NCI-H510A (cell line): ENCODE data around the gene SMIM24.
"Not testable (repeated sequence)": the region's sequence is repeated elsewhere in the genome, so short reads cannot be mapped to it uniquely, and the experiment has no call there.

Source experiments
- DNase-seq: peaks from one replicate; lab custom pipeline; 2025; lab: John Stamatoyannopoulos, UW

Gene SMIM24

DNA sequence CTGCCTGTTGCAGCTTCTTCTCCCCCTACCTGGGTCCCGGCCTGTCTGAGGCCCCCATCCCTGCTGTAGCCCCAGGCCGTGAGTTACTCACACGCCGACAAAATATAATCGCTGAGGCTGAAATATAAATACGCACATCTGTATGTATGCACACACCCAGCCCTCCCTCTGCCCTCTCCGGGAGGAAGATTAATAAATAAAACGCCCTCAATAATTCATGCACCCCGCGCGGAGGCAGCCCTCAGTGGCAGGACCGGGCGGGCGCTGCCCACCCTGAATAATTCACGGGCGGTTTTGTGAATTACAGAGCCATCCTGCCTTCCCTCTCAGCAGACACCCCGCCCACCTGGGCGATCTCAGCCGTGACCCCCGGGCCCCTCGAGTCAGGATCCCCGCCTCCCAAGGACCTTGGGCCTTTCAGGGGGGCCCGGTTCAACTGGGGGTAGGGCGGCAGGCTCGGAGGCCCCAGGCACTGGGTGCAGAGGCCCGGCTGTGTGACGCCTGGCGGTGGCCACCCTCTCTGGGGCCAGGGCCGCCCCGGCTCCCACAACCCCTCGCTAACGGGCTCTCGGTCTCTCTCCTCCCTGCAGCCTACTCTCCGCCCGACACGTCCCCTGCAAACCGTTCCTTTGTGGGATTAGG is 24.2 kb downstream of the SMIM24 start:
- no peak for DNase-seq

- DNase-seq = no peak
Observed at GRCh38 chr19:3455393-3455955, 24.9 kb downstream of the SMIM24 start.

DNA sequence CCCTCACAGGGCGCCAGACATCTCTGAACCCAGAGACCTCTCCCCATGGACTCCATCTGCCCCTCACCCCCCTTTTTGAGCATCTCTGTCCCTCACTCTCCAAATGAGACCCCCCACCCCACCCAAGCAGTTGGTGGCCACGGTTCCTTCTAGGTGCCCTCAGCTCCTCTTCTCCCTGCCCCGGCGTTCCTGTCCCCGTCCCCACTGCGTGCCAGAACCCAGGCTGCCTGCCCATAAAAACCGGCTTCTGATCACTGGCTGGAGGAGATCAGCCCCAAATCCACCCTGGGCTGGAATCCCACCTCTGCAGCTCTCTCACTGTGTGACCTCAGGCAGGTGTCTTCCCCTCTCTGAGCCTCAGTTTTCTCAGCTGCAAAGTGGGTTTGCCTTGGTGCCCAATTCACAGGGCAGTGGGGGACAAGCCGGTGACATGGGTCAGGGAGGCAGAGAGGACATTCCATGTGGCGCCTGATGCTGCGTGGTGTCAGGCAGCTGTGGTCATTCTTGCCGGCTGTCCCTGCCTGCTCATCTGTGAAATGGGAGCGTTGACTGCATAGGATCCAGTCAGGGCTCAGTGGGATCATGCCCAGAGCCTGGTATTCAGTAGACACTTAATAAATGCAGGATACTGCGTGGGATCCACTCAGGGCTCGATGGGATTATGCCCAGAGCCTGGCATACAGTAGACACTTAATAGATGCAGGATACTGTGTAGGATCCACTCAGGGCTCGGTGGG is 25.5 kb downstream of the SMIM24 start:
- DNase-seq = no peak

GRCh38 chr19:3453840-3454239 is 26.5 kb downstream of the SMIM24 start:
- no peak for DNase-seq

- DNase-seq = not testable (repeated sequence)
Observed at GRCh38 chr19:3452942-3453214, 27.4 kb downstream of the SMIM24 start.

GRCh38 chr19:3452171-3452941 is 28.0 kb downstream of the SMIM24 start:
- no peak for DNase-seq

DNA sequence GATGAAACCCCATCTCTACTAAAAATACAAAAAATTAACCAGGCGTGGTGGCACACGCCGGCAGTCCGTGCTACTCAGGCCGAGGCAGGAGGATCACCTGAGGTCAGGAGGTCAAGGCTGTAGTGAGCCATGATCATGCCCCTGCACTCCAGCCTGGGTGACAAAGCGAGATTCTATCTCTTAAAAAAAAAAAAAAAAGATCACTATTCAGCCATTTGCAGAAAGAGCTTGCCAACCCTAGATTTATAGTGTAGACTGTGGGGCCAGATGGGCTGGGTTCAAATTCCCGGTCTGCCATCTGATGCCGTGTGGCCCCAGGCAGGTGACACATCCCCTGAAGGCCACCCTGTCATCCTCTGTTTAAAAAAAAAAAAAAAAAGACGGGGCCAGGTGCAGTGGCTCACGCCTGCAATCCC is 28.9 kb downstream of the SMIM24 start:
- DNase-seq = no peak

DNA sequence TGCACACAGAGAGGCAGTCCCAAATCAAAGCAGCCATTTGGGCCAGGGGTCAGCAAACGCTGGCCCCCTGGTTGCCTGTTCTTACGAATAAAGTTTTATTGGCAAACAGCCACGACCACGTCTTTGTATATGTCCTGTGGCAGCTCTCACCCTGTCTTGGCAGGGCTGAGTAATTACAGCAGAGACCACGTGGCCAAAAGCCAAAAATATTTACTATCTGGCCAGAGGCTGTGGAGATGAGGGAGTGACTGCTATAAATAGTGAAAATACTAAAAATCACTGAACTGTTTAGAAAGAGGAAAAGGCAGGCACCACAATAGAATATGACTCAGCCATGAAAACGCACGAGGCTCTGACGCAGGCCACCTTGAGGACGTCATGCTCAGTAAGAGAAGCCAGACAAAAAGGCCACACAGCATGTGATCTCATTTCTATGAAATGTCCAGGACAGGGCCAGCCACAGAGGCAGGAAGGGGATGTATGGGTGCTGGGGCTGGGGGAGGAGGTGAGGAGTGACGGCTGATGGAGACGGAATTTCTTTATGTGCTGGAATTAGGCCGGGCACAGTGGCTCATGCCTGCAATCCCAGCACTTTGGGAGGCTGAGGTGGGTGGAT is 29.4 kb downstream of the SMIM24 start:
- DNase-seq = no peak

GRCh38 chr19:3448616-3449334 is 31.6 kb downstream of the SMIM24 start:
- DNase-seq = no peak

GRCh38 chr19:3446657-3447056 is 33.7 kb downstream of the SMIM24 start:
- DNase-seq = not testable (repeated sequence)

- DNase-seq = no peak
Observed at GRCh38 chr19:3444695-3445234, 35.6 kb downstream of the SMIM24 start.

- no peak for DNase-seq
Observed at GRCh38 chr19:3443840-3444694, 36.3 kb downstream of the SMIM24 start.

GRCh38 chr19:3442487-3443071 is 37.7 kb downstream of the SMIM24 start:
- no peak for DNase-seq

DNA sequence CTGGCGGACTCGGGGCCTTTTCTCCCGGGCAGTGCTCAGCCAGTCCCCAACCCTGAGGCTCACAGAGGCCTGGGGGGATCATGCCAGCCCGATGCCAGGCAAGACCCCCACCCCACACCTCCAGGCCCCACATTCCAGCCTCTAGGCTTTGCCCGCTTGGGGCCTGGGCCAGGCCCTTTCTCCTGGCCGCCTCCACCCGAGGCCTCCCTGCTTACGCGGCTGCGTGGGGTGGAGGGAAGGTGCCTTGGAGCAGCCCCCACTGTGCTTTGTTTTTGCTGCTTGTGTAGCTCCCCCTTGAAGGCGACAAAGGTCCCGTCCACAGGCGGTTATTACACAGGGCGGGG is 38.4 kb downstream of the SMIM24 start:
- no peak for DNase-seq

DNA sequence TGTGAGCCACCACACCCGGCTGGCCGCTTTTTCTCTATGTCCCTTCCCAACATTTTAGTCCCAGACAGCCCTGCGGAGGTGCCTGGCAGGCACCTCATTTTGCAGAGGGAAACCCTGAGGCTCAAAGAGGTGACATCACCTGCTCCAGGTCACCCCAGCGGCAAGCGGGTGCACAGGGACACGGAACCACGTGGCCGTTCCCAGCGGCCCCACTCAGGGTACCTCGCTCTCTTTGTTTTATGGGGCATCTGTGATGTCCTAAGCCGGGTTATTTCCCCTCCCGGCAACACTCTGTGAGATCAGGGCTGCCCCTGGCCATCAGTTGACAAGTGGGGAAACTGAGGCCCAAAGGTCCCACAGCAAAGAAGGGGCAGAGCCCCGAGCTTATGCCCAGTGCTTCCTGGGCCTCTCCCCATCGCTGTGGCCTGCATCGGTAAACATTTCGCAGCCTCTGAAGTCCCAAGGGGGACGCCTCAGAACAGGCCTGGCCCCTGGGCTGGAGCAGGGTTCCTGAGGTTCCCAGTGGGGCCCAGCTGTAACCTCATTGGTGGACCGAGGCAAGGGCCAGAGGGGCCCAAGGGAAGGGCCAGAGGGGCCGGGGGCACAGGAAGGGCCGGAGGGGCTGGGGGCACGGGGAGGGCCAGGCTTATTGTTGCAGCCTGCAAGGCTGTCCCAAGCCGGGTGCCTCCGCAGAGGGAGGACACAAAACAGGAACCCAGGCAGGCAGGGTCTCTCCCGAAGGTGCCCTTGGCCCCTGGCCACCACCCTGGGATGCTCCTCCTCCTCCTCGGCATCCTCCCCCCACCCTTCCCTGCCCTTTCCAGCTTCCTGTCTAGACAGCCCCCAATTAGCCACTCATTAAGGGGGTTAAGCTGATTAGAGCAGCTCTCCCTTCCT is 39.0 kb downstream of the SMIM24 start:
- no peak for DNase-seq

DNA sequence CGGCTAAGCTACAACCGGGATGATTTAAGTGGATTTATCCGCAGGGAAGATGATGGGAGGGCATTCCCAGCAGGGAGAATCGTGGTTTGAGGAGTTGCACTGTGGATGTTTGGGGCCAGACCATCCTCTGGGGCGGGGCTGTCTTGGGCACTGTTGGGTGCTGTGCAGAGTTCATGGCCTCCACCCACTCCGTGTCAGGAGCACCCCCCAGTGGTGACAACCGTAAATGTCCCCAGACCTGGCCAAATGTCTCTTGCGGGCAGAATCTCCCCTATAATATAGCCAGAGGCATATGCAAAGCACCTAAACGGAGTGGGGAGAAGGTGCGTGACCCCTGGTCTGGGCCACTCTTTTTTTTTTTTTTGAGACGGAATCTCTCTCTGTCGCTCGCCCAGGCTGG is 40.2 kb downstream of the SMIM24 start:
- no peak for DNase-seq

- peak; percentile 78 for DNase-seq
Observed at GRCh38 chr19:3434630-3435553, 45.4 kb downstream of the SMIM24 start.
